PC-9 (cell line): ENCODE measurements around the gene MITF.

Experiments
- EZH2 ChIP-seq: fragments of 200-600 bp; sonication (generic); IDR thresholded peaks from 2 replicates; pipeline ENCODE4 v1.8.0; 2017; ENCODE audit warnings: antibody characterized with exemption, low read depth
- TF ChIP-seq, protein P1 (sequence below): fragments of 200-600 bp; sonication (generic); conservative IDR thresholded peaks from 2 replicates; pipeline ENCODE4 v1.6.1; 2017; ENCODE audit warnings: mixed run types, antibody characterized with exemption, mild to moderate bottlenecking, moderate library complexity

DNA sequence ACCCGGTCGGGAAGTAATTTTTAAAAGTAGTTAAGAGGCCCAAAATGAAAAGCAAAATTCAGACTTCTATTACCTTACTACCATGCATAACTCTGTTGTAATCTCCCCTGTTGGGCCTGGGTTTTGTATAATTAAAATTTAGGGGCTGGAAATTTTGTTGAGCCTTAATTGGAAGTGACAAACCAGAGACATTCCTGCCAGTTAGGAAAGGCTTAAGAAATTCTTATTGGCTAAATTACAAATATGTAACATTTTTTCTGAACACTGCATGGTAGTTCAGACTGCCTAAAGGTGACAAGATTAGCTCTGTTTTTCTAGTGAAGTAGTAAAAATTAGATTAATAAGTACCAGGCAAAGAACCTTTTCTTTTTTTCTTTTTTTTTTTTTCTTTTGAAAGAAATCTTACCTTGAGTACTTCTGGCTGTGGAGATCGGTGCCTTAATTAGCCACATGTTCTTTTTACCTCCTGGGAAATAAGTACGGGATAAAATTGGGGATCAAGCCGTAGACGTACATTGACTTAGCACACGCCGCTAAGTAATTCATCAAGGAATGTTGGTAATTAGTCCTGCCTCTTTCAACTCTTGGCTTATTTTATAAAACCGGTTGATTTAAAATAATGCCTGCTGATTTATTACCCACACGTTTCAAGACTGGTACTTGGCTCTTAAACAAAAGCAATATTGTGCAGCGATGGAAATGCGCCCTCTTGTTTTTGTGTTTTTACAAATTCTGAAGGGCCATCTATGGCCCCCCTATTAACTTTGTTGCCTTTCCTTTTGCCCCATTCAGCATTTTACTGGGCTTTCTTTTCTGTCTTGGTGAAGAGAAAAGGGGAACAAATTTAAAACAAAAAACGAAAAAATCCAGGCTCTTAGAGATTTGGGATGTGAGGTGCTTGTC, 149.0 kb downstream of the MITF start:
- TF ChIP-seq, protein P1, sequence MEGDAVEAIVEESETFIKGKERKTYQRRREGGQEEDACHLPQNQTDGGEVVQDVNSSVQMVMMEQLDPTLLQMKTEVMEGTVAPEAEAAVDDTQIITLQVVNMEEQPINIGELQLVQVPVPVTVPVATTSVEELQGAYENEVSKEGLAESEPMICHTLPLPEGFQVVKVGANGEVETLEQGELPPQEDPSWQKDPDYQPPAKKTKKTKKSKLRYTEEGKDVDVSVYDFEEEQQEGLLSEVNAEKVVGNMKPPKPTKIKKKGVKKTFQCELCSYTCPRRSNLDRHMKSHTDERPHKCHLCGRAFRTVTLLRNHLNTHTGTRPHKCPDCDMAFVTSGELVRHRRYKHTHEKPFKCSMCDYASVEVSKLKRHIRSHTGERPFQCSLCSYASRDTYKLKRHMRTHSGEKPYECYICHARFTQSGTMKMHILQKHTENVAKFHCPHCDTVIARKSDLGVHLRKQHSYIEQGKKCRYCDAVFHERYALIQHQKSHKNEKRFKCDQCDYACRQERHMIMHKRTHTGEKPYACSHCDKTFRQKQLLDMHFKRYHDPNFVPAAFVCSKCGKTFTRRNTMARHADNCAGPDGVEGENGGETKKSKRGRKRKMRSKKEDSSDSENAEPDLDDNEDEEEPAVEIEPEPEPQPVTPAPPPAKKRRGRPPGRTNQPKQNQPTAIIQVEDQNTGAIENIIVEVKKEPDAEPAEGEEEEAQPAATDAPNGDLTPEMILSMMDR = no peak
- no peak for TF ChIP-seq EZH2
